GM21786 (cell line): ENCODE data around the gene FNIP1.
"Not testable (repeated sequence)": the region's sequence is repeated elsewhere in the genome, so short reads cannot be mapped to it uniquely, and the experiment has no call there.

Experiments
- ATAC-seq: cut with Tn5 transposase; IDR thresholded peaks from one replicate; pipeline ENCODE4 v1.9.1; 2021; ENCODE audit not compliant: unreplicated experiment

Gene FNIP1

GRCh38 chr5:131796793-131797693, at the start of gene FNIP1:
Gene FNIP1, minus strand, starts transcription at chr5:131797017. Its CDS starts 96 bp downstream, at chr5:131796921.
- ATAC-seq = peak; percentile 89

DNA sequence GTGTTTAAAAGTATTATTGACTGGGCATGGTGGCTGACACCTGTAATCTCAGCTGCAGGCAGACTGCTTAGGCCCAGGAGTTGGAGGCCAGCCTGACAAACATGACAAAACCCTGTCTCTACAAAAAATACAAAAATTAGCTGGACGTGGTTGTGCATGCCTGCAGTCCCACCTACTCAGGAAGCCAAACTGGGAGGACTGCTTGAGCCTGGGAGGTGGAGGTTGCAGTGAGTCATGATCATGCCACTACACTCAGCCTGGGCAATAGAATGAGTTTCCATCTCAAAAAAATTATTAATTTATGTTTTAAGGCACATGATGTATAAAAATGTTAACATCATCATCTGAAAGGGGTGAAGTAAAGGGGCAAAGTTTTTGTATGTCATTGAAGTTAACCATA, 49.7 kb upstream of the FNIP1 start:
- ATAC-seq = no peak

GRCh38 chr5:131845828-131846227, 49.0 kb upstream of the FNIP1 start:
- ATAC-seq = no peak

DNA sequence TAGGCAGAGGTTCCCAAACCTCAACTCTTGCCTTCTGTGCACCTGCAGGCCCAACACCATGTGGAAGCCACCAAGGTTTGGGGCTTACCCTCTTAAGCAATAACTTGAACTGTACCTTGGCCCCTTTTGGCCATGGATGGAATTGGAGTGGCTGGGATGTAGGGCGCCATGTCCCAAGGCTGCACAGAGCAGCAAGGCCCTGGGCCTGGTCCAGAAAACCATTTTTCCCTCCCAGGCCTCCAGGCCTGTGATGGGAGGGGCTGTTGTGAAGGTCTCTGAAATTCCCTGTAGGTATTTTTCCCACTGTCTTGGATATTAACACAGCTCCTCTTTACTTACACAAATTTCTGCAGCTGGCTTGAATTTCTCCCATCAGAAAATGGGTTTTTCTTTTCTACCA, 46.2 kb upstream of the FNIP1 start:
- not testable (repeated sequence) for ATAC-seq

GRCh38 chr5:131832702-131833101, 35.9 kb upstream of the FNIP1 start:
- ATAC-seq = not testable (repeated sequence)

- peak; percentile 62 for ATAC-seq
Measured at GRCh38 chr5:131825404-131826013, 28.7 kb upstream of the FNIP1 start.

GRCh38 chr5:131824631-131825030, 27.8 kb upstream of the FNIP1 start:
- ATAC-seq = no peak

DNA sequence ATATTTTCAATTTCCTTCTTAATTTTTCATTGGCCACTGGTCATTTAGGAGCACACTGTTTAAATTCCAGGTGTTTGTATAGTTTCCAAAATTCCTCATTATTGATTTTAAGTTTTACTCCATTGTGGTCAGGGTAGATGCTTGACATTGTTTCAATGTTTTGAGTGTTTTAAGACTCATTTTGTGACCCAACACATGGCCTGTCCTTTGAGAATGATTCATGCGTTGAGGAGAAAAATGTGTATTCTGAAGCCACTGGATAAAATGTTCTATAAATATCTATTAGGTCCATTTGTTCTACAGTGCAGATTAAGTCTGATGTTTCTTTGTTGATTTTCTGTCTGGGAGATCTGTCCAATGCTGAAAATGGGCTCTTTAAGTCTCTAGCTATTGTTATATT, 24.4 kb upstream of the FNIP1 start:
- no peak for ATAC-seq

- no peak for ATAC-seq
Measured at GRCh38 chr5:131818001-131818724, 21.3 kb upstream of the FNIP1 start.

DNA sequence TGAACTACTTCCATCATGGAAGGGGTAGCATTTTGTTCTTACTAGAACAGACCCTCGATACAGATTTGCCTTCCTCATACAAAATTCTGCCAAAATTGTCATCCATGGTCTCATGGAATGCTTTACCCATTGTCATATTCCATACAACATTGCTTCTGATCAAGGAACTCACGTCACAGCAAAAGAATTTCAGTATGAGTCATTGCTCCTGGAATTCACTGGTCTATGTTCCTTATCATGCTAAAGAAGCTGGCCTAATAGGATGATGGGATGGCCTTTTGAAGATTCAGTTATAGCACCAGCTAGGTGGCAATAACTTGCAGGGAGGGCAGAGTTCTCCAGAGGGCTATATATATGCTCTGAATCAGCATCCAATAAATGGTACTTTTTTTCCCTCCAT, 18.2 kb upstream of the FNIP1 start:
- ATAC-seq = no peak

DNA sequence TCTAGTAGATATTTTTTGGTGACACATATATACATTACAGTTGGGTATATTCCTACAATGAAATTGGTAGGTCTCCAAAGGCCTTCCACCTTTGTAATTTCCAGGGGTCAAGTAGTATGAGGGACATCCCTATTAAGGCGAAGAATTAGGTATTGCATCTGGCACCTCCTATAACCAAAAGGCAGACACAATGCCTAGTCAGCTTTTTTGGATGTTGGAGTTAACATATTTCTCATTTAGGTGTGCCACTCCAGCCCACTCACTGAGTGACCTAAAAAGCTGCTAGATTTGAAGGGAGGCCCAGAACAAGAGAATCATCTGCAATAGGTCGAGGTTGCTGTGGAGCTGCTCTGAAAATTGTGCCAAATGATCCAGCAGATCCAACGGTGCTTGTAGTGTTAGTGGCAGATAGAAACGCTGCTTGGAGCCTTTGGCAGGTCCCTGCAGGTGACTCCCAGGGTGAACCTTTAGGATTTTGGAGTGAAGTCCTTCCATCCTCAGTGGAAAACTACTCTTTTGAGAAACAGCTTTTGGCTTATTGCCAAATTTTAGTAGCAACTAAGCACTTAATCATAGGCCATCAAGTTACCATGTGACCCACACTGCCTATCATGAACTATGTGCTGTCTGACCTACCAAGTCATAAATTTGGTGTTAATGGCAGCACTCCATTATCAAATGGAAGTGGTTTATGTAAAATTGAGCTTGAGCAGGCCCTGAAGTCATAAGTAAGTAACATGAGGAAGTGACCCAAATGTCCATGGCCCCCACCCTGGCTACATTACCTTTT, 15.7 kb upstream of the FNIP1 start:
- ATAC-seq = no peak

GRCh38 chr5:131810510-131811249, 13.9 kb upstream of the FNIP1 start:
- peak; percentile 75 for ATAC-seq

DNA sequence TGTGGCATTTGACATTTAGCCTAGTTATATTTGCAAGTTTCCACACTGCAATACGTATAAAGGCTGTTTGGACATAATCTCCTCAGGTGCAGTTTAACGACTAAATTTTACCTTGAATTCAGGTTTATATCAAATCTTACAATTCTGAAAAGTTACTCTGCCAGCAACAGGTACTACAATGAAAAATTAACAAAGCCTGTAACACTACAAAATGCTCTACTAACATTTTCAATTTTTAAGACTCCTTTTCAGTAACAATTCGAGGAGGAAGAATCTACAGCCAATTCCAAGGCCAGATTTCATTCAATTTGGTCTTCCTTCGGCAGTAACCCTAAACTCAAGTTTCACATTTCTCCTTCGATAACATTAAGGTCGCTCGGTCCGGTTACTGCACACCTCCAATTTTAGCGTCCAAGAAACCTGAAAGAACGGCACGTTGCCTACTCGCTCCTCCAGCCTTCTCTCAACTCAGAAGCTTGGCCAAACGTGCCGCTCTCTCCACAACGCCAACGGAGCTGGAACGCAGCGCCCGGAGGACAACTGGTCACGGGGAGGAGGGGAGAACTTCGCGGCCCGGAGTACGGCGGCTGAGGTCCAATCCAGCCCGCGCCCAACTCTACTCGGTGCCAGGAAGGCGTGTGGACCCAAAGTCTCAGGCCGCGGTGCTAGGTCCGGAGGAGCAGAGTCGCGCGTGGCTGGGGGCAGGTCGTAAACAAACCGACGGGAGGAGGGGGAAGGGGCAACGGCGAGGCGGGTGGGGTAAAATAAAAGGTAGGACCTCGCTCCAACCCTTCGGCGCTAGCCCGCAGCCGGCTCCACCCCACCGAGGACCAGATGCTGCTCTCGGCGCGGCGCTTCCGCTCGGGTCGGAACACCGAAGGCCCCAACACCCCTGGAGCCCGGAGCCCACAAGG, 681 bp downstream of the FNIP1 start:
- peak; percentile 5 for ATAC-seq

DNA sequence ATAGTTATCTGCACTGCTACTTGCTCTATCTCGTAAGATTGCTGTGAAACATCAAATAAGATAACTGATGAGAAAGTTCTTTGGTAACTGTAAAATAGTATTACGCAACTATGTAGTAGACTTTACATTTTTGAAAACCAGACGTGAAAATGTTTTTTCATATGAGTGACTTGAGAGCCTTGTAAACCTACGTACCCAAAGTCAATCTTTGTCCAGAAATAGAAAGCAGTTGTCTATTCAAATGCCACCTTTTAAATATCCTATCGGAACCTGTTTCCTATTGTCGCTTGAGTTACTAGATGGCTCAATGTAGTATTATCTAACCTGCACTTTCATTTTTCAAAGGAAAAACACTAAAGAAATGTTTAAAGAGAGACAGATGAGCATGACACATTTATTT, 1.6 kb downstream of the FNIP1 start:
- no peak for ATAC-seq

DNA sequence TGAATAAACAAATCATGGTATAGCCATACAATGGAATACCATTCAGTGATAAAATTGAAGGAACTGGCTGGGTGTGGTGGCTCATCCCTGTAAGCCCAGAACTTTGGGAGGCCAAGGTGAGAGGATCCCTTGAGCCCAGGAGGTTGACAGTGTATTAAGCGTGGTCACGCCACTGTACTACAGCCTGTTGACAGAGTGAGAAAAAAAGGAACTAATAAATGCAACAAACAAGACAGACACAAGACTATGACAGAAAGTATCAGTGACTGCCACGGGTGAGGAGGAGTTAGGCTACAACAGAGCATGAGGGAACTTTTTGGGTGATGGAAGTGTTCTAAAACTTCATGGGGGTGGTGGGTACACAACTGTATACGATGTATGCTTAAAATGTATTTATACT, 2.2 kb downstream of the FNIP1 start:
- ATAC-seq = no peak

DNA sequence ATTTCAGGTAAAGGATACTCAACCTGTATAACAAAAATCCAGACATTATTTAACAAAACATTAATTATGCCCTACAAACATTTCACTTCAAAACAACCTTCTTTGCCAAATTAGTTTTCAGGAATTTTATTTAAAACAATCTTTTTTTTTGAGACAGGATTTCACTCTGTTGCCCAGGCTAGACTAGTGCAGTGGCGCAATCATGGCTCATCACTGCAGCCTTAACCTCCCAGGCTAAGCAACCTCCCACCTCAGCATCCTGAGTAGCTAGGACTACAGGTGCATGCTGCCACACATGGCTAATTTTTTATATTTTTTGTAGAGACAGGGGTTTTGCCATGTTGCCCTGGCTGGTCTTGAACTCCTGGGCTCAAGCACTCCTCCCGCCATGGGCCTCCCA, 3.9 kb downstream of the FNIP1 start:
- ATAC-seq = no peak

DNA sequence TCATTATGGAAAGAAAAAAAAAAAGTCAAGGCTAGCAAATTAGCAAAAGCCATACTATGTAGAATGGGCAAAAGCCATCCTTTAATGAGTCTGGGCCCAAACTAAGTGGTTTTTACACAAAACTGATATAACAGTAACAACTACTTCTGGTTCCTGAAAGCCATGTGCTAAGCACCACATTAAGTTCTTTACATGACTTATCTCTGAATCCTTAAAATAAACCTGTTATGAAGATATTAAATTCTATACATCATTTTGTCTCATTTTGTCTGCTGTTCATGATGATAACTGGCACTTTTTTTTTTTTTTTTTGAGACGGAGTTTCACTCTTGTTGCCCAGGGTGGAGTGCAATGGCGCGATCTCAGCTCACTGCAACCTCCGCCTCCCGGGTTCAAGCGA, 5.0 kb downstream of the FNIP1 start:
- no peak for ATAC-seq

DNA sequence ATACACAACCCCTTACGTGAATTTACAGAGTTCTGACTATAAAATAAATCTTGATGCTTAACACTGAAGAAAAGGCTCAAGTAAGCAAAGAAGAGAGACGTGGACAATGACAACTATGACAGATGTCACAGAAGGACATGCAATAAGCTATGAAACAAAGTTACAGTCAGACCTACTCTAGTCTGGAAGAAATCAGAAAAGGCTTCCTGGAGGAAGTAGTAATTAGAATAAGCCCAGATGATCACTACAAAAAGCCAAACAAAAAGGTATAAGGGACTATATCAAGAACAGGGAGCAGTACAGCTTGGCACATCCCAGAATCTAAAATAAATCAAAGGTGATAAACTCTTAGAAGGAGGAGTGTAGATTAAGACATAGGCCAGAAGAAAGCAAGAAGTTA, 6.3 kb downstream of the FNIP1 start:
- ATAC-seq = no peak

DNA sequence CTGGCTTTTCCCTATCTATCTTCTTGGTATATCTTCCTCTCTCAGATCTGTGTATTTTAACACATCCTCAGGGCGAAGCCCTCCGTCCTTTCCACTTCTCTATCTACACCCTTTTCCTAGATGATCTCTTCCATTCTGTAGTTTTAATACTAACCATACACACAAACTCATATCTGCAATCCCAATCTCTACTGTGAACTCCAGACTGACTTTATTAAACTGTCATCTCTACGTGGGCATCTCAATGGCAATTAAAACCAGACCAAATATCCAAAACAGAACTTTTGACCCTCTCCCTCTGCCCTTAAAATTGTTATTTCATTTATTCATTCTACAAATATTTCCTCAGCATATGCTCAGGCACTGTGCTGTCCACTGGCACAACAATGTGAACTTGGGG, 7.1 kb downstream of the FNIP1 start:
- ATAC-seq = no peak
